OCI-LY1 (cell line): ENCODE data around the gene ANK3.

ENCODE experiments used
- H2AFZ ChIP-seq: fragments of 200-600 bp; sonication (generic), shearing (Covaris generic); 2 replicates; pipeline ENCODE4 v1.6.0; 2014; ENCODE audit warnings: antibody characterized with exemption, mild to moderate bottlenecking, low read length
- H3F3A ChIP-seq: fragments of 200-600 bp; sonication (generic), shearing (Covaris generic); 2 replicates; pipeline ENCODE4 v1.6.0; 2014; ENCODE audit warnings: mild to moderate bottlenecking, antibody characterized with exemption, low read length, moderate library complexity; ENCODE audit not compliant: insufficient read depth
- H3K27ac ChIP-seq: fragments of 200-600 bp; sonication (generic); 2 replicates; pipeline ENCODE4 v1.5.1; 2014; ENCODE audit warnings: low read length, mixed run types, mild to moderate bottlenecking, low read depth; ENCODE audit not compliant: poor library complexity, severe bottlenecking
- H3K27me3 ChIP-seq: fragments of 200-600 bp; sonication (generic); 2 replicates; pipeline ENCODE4 v1.6.0; 2014; ENCODE audit warnings: antibody characterized with exemption, mild to moderate bottlenecking, low read length, moderate library complexity; ENCODE audit not compliant: insufficient read depth
- H3K36me3 ChIP-seq: fragments of 200-600 bp; sonication (generic); 2 replicates; pipeline ENCODE4 v1.6.1; 2014; ENCODE audit warnings: mild to moderate bottlenecking, antibody characterized with exemption, low read length, moderate library complexity, mixed read lengths; ENCODE audit not compliant: insufficient read depth
- H3K4me1 ChIP-seq: fragments of 200-600 bp; sonication (generic); 2 replicates; pipeline ENCODE4 v1.5.1; 2014; ENCODE audit warnings: mild to moderate bottlenecking, low read length, moderate library complexity; ENCODE audit not compliant: insufficient read depth, severe bottlenecking
- H3K4me2 ChIP-seq: fragments of 200-600 bp; sonication (generic), shearing (Covaris generic); 2 replicates; pipeline ENCODE4 v1.6.1; 2014; ENCODE audit warnings: low read length
- H3K4me3 ChIP-seq: fragments of 200-600 bp; sonication (generic); 2 replicates; pipeline ENCODE4 v1.5.1; 2014; ENCODE audit warnings: low read length, low read depth, mild to moderate bottlenecking, mixed read lengths; ENCODE audit not compliant: poor library complexity, severe bottlenecking
- H3K79me2 ChIP-seq: fragments of 200-600 bp; shearing (Covaris generic); 2 replicates; pipeline ENCODE4 v1.6.1; 2016; ENCODE audit warnings: mixed run types, low read length, mixed read lengths; ENCODE audit not compliant: insufficient read depth
- H3K9ac ChIP-seq: fragments of 200-600 bp; sonication (generic), shearing (Covaris generic); 2 replicates; pipeline ENCODE4 v1.6.1; 2014; ENCODE audit warnings: mild to moderate bottlenecking, low read length, mixed read lengths
- H3K9me2 ChIP-seq: fragments of 200-600 bp; sonication (generic), shearing (Covaris generic); 2 replicates; pipeline ENCODE4 v1.6.1; 2014; ENCODE audit warnings: low read depth, mild to moderate bottlenecking, low read length, mixed read lengths
- H3K9me3 ChIP-seq: fragments of 200-600 bp; shearing (Covaris generic); 2 replicates; pipeline ENCODE4 v1.6.1; 2014; ENCODE audit warnings: low read length, mixed read lengths
- H4K20me1 ChIP-seq: fragments of 200-600 bp; sonication (generic), shearing (Covaris generic); 2 replicates; pipeline ENCODE4 v1.6.0; 2016; ENCODE audit warnings: mild to moderate bottlenecking, low read length; ENCODE audit not compliant: insufficient read depth
- CTCF ChIP-seq: fragments of 200-600 bp; sonication (generic), shearing (Covaris generic); IDR thresholded peaks from 2 replicates; pipeline ENCODE4 v1.5.1; 2017; ENCODE audit warnings: mild to moderate bottlenecking, antibody characterized with exemption, low read length, moderate library complexity, mixed read lengths
- EZH2 ChIP-seq: fragments of 200-600 bp; sonication (generic), shearing (Covaris generic); IDR thresholded peaks from 2 replicates; pipeline ENCODE4 v1.8.0; 2017; ENCODE audit warnings: borderline replicate concordance, mixed run types, mild to moderate bottlenecking, antibody characterized with exemption, low read length, moderate library complexity, mixed read lengths

ANK3 gene

GRCh38 chr10:60396766-60397165, 7.1 kb upstream of the ANK3 start:
- Histone ChIP-seq H3K9me3 (no peaks in the 10 kb centered on the region), H3K36me3 (no peaks in the 10 kb centered on the region), H3F3A (no peaks in the 10 kb centered on the region), H3K27me3 (no peaks in the 10 kb centered on the region), H3K4me3 (no peak overlapping the region), H3K27ac (no peak overlapping the region), H3K9me2 (no peaks in the 10 kb centered on the region), H3K79me2 (no peaks in the 10 kb centered on the region), H2AFZ (no peak overlapping the region), H3K4me1 (peaks cover 39% of the 10 kb centered on the region), H3K9ac (no peak overlapping the region), H4K20me1 (no peaks in the 10 kb centered on the region), H3K4me2 (no peak overlapping the region)
- TF ChIP-seq CTCF, result no peak
- TF ChIP-seq EZH2, result no peak

- Histone ChIP-seq H3F3A (no peaks in the 10 kb centered on the region), H2AFZ (no peak overlapping the region), H3K4me1 (peaks cover 45% of the 10 kb centered on the region), H3K27ac (no peak overlapping the region), H3K27me3 (no peaks in the 10 kb centered on the region), H3K9me2 (no peaks in the 10 kb centered on the region), H3K4me3 (no peak overlapping the region), H3K9me3 (no peaks in the 10 kb centered on the region), H3K36me3 (no peaks in the 10 kb centered on the region), H3K79me2 (no peaks in the 10 kb centered on the region), H3K9ac (no peak overlapping the region), H4K20me1 (no peaks in the 10 kb centered on the region), H3K4me2 (no peak overlapping the region)
- TF ChIP-seq EZH2, result no peak
- no peak for TF ChIP-seq CTCF
These were observed 6.0 kb upstream of the ANK3 start for GRCh38 chr10:60395711-60396110.

- H4K20me1 ChIP-seq, result no peaks in the 10 kb centered on the region
- H3K4me1 ChIP-seq, result peaks cover 45% of the 10 kb centered on the region
These were observed 4.8 kb upstream of the ANK3 start for GRCh38 chr10:60394446-60394845.

More at GRCh38 chr10:60394446-60394845, 4.8 kb upstream of the ANK3 start:
- Histone ChIP-seq H3K9ac (no peak overlapping the region), H3F3A (no peaks in the 10 kb centered on the region), H3K27ac (peak overlapping the region; percentile 30), H3K36me3 (no peaks in the 10 kb centered on the region), H3K4me3 (no peak overlapping the region), H3K9me2 (no peaks in the 10 kb centered on the region), H3K4me2 (no peak overlapping the region), H3K27me3 (no peaks in the 10 kb centered on the region), H3K79me2 (no peaks in the 10 kb centered on the region), H3K9me3 (no peaks in the 10 kb centered on the region), H2AFZ (no peak overlapping the region)
- TF ChIP-seq CTCF (no peak), EZH2 (no peak)
